Sigmoid colon (tissue), 4 donors: ENCODE results near the gene SREBF1.

ENCODE experiments used
- POLR2A ChIP-seq, 2 donors: fragments of 450-650 bp; IDR thresholded peaks; one replicate each; pipeline ENCODE4 v1.6.1; 2016; ENCODE audit warnings: antibody characterized with exemption in 2 of 2, mild to moderate bottlenecking in 2 of 2, moderate library complexity in 2 of 2
- POLR2AphosphoS5 ChIP-seq, 4 donors: sonication (generic); formaldehyde crosslinking; IDR thresholded peaks; one replicate each; pipeline ENCODE4 v1.6.1; 2017; ENCODE audit warnings: antibody characterized with exemption in 4 of 4

DNA sequence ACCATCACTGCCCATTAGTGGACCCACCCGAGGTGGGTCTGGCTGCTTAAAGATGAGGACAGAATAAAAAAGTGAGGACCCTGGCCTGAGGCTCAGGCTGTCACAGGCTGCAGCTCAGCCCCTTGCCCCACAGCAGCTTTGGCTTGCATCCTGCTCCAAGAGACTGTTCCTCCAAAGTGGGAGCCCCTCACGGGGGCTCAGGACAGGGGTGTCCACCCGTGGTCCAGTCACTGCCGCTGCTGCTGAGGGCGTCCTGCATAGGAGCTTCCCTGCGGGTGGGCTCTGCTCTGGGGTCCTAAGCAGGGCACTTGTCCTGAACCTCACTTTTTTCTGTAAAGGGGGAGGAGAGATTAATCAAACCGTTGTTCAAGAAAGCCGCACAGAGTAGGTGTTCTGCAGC lies 47.8 kb downstream of the SREBF1 start:
- TF ChIP-seq POLR2AphosphoS5 (IDR thresholded peaks at IDR 0.05) = no peak
- TF ChIP-seq POLR2A (IDR thresholded peaks at IDR 0.05) = no peak
